ENCODE measurements around the gene FTSJ3. TPM values are rescaled to one million over a fixed set of nuclear protein-coding genes. Genes with fewer than 3 reads are reported as not detected.
A peak's percentile ranks its signal among the peaks of the same experiment; 100 is the strongest.
"Not testable (repeated sequence)": the region's sequence is repeated elsewhere in the genome, so short reads cannot be mapped to it uniquely, and the experiment has no call there.

The FTSJ3 gene
- total RNA-seq, 1 donor from 2014 or later = 34.6 TPM

DNA sequence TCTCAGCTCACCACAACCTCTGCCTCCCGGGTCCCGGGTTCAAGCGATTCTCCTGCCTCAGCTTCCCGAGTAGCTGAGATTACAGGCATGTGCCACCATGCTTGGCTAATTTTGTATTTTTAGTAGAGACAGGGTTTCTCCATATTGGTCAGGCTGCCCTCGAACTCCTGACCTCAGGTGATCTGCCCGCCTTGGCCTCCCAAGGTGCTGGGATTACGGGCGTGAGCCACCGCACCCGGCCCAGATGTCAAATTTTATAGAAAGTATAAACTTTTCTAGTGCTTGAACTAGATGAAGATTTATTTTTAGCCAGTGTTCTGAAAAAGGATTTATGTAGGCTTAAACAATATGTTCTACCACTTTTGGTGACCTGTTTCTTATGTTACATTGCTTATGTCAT lies 31.1 kb downstream of the FTSJ3 start:
- not testable (repeated sequence) for FAIRE-seq; DNase-seq (ENCODE audit: low spot score in 2 of 2)

DNA sequence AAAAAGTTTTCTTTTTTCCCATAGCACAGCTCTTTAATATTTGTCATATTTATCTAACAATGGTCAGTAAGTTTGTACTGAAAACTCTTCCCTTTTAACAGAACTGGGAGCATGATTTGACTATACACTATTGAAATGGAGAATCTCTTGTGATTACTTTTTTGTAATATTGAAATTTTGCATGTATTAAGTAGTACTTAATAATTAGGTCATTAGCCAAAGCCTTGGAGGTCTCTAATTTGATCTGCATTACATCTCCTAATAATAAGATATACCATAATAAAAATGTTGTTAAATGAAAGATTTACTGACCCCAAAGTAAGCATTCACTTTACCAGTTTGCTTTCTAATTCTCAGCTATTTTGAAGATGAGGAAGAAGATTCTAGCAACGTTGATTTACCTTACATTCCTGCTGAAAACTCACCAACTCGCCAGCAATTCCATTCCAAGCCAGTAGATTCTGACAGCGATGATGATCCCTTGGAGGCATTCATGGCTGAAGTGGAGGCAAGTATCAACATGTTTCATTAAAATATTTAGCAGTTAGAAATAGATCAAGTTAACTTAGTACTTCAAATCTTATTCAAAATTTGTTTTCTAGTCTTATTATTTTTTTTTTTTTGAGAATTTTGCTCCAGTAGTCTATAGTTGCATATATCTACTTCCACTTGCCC lies 35.3 kb downstream of the FTSJ3 start:
- DNase-seq (ENCODE audit: low spot score in 2 of 2) (no peak), FAIRE-seq (no peak)

DNA sequence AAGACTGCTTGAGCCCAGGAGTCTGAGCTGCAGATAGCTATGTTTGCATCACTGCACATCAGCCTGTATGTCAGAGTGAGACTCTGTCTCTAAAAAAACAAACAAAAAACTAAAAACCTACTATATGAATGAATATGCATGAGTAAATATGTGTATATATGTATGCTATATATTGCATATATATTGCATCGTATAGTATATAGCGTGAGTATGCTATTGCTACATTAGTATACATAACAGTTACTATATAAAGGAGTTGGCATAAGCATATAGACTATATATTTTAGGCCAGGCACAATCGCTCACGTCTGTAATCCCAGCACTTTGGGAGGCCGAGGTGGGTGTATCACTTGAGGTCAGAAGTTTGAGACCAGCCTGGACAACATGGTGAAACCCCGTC lies 37.4 kb downstream of the FTSJ3 start:
- FAIRE-seq = no peak
- DNase-seq (ENCODE audit: low spot score in 2 of 2) = no peak

DNA sequence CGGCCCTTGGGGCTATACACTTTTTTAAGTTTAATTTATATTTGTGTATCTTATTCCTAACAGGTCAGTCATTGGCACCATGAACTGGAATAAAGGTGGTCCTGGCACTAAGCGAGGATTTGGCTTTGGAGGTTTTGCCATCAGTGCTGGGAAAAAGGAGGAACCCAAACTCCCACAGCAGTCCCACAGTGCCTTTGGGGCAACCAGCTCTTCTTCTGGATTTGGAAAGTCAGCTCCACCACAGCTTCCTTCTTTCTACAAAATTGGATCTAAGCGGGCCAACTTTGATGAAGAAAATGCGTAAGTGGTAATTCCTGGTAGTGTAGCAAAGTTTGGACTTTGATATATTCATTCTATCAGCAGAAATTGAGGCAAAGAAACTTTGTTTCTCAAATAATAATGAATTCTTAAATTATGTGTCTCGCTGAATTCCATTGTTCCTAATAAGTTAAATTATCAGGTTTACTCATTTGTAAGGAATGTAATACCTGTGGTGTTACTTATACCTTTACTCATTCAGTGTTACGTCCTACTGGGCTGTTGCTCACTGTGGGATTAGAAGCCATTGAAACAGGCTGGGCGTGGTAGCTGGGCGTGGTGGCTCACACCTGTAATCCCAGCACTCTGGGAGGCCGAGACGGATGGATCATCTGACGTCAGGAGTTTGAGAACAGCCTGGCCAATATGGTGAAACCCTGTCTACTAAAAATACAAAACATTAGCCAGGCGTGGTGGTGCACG lies 40.3 kb downstream of the FTSJ3 start:
- FAIRE-seq (no peak), DNase-seq (ENCODE audit: low spot score in 2 of 2) (no peak)

DNA sequence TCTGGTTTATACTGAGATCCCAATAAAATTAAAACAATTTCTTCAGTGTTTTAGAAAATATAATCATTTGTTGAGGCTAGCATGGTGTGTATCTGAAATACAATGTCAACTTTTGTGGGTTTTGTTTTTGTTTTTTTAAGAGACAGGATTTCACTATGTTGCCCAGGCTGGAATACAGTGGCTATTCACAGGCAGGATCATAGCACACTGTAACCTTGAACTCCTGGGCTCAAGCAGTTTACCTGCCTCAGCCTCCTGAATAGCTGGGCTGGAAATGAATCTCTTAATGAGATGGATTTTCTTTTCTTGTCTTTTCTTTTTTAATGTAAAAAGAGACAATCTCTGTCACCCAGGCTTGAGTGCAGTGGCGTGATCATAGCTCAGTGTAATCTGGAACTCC lies 41.3 kb downstream of the FTSJ3 start:
- FAIRE-seq = no peak
- DNase-seq (ENCODE audit: low spot score in 2 of 2) = no peak

DNA sequence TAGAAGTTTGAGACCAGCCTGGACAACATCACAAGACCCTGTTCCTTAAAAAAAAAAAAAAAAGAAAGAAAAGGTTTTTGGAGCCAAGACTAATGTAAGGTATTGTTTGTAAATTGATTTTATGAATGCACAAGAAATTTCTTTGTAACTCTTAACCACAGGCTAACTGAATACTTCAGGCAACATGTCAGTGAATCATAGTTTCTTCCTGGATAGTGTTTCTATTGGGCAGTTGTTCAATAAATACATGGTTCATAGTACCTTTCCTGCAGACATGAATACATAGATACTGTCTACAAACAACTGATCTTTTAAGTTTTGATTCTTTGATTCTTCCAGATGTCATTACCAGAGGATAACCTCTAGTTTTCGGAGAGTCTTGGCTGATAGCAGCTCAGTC lies 41.9 kb downstream of the FTSJ3 start:
- FAIRE-seq (no peak), DNase-seq (ENCODE audit: low spot score in 2 of 2) (no peak)

DNA sequence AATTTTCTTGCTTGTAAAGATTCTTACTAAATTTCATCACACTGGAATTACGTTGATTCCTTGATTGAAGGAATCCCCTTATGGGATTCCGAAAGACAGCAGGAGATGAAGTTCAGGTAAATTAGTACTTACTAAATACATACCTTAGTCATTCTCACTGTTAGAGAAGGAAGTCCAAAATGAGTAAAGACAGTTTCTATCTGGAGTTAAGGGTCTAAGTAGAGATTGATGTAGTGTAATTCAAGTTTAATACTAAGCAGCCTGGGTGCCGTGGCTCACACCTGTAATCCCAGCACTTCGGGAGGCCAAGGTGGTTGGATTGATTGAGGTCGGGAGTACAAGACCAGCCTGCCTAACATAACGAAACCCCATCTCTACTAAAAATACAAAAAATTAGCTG lies 43.9 kb downstream of the FTSJ3 start:
- no peak for DNase-seq (ENCODE audit: low spot score in 2 of 2)
- FAIRE-seq = no peak

DNA sequence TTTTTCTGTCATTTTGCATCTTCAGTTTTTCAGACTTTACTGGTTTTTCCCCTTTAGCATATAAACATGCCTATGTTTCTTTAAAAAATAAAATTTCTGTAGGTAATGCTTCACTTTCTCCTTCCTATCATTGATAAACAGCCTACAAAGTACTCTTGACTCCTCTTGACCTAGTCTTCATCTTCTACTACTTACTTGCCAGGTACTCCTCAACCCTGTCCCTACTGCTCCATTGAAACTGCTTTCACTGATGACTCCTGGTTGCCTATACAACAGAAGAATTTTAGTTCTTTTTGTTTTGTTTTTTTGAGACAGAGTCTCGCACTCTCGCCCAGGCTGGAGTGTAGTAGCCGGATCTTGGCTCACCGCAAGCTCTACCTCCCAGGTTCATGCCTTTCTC lies 46.5 kb downstream of the FTSJ3 start:
- FAIRE-seq (no peak), DNase-seq (ENCODE audit: low spot score in 2 of 2) (no peak)

DNA sequence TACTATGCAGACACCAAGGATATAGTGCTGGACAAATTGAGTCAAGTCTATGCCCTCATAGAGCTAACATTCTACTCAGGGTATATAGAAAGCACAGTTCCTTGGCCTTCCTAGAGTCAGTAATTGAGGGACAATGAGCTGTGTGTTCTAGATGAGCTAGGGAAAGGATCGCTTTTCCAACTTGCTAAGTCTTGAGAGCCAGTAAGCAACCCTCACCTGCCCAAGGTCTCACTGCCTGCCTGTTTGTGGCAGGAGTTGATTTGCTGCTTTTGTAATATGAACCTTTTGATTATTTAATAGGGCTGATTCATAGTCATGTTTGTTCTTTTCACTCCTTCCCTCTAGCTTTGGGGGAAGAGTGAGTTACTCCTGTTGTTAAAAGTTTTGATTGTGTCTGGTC lies 47.0 kb downstream of the FTSJ3 start:
- no peak for FAIRE-seq
- no peak for DNase-seq (ENCODE audit: low spot score in 2 of 2)

DNA sequence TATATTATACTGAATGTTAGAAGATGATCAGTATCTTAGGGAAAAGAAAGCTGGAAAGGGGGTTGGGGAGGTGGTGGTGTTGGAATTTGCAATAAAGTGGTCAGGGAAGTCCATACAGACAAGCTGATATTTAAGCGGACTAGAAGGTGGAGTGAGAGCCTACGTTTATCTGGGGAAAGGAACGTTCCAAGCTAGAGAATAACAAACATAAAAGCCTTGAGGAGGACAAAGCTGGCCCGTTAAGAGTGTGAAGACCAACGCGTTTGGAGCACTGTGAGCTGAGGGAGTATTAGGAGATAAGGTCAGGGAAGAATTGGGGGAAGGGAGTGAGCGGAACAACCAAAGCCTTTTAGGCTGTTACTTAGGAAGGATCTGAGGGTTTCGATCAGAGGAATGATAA lies 52.0 kb downstream of the FTSJ3 start:
- FAIRE-seq (no peak), DNase-seq (ENCODE audit: low spot score in 2 of 2) (no peak)

DNA sequence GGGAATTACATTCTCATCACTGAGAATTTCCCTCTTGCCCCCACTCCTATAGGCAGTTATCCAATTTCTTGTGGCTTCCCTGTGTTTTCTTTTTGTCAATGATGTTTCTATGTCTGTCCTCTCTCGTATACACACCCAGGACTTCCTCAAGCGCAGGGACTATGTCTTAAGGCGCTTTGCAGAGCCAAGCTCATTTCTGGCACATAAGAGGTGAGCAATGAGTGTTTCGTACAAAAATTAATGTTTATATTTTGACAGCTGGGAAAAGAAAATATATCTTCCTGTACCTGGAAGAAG lies 52.5 kb downstream of the FTSJ3 start:
- DNase-seq (ENCODE audit: low spot score in 2 of 2) (no peak), FAIRE-seq (no peak)

DNA sequence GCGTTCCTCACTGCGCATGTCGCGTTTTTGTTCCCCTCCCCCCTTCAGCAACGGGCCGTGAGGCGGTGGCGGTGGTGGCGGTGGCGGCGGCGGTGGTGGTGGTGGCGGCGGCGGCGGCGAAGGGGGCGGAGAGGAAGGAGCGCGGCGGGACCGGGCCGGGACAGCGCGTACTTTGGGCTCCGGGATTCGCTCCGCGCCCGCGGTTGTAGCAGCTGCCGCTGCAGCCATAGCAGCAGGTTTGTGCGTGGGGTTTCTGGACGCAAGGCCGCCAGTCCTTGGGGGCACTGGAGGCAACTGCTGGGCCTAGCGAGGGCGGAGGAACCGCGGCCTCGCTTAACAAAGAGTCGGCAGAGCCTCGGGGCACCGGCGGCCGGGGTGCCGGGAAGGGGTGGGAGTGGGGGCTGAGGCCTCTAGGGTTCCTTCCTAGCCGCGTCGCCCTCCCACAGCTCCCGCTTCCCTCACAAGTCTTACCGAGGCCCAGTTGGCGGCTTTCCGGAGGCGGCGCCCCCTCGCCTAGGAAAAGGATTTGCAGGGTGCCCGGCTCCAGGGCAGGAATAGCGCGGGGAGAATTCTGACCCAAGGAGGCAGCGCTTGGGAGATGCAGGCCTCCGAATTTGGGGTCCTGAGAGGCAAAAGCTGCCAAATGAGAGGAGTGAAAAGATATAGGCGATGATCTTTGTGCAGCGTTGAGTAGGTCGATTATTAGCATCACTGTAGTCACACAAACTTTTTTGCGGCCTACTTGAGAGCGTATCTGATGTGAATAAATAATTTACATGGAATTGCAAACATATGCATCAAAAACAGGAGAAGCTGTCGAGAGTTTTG lies 53.1 kb downstream of the FTSJ3 start, which contains the start of gene DDX42:
TSS of gene DDX42 (plus strand) at position 30 of the 828 bp plus-strand sequence. CDS start 12,880 bp downstream, outside the sequence.
- peak in 1 of 2 donors; percentile 26 for DNase-seq (ENCODE audit: low spot score in 2 of 2)
- no peak for FAIRE-seq

DNA sequence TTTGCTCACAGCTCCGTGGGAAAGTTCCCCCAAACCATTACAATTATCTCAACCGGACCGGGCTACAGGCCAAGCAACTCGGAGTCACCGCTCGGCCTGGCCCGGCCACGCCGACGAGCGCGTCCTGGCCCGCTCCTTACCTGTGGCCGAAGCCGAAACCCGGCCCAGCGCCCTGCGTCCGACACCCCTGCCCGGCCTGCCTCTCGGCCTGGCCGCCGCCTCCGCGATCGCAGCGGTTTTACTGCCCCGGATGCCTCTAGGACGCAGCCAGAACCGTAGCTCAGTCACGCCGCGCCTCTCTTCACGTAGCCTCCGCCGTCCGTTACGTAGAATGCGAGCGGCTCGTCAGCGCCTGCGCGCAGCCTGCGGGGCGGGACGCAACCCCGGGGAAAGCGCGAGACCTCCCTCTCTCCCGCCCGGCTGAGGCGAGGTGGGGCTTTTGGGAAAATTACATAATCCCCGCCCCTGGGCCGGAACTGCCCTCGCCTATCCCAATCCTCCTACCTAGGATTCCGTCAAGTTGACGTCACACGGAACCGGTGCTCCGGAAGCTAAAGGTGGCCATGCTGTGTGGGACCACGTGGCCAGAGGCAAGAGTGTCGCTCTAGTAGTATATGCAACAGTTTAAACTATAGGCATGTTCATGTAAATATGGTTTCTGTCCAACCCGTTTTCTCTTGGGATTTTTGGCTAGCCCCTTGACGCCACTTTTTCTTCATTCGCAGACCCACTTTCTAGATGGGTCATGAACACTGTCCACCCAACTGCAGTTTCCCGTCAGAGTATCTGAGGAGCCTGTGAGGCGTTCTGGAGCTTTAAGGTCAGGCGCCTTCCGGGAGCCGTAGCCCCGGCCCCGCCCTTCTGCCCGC lies 54.0 kb downstream of the FTSJ3 start, which contains the start of gene CCDC47:
TSS of gene CCDC47 (minus strand) at position 326 of the 869 bp plus-strand sequence. CDS start 7,422 bp downstream, outside the sequence.
- DNase-seq (ENCODE audit: low spot score in 2 of 2) (peak; percentile 99), FAIRE-seq (peak; percentile 68)

DNA sequence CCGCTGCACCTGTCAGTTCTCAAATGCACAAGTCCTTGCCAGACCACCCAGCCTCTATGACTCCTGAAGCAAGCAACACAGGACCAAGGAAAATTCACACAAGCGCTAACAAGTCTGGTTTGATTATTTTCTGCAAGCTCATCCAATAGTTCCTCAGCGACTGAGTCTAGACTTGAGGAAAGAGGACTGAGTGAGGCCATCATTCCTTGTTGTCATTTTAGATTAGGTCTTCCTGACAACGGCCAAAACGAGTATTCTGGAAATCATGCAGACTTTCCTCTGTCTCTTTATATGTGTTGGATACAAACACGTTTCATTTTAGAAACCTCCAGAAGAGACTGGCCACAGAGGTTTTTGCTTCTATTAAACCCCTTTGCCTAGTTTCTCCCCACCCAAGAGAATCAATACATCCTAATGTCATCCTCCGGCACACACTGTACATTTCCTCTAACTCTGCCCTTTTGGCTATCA lies 54.6 kb downstream of the FTSJ3 start:
- FAIRE-seq (no peak), DNase-seq (ENCODE audit: low spot score in 2 of 2) (no peak)

Other genes with a start within 250 kb of the FTSJ3 start
- gene TACO1, start 226.8 kb downstream of the FTSJ3 start, total RNA-seq = 6.1 TPM
- gene MAP3K3, start 205.2 kb downstream of the FTSJ3 start, total RNA-seq = 17.1 TPM
- gene LIMD2, start 127.5 kb downstream of the FTSJ3 start, total RNA-seq = 19.2 TPM
- gene STRADA, start 85.9 kb downstream of the FTSJ3 start, total RNA-seq = 19.6 TPM
- 49.3 TPM for gene CCDC47, start 54.1 kb downstream of the FTSJ3 start, total RNA-seq
- gene DDX42, start 53.5 kb downstream of the FTSJ3 start, total RNA-seq = 64.0 TPM
- gene PSMC5, start 232 bp downstream of the FTSJ3 start, total RNA-seq = 47.3 TPM
- 9.4 TPM for gene SMARCD2, start 15.0 kb upstream of the FTSJ3 start, total RNA-seq
- not detected for gene CSH2, start 46.0 kb upstream of the FTSJ3 start, total RNA-seq
- gene GH2, start 54.3 kb upstream of the FTSJ3 start, total RNA-seq = not detected
- gene CSH1, start 68.9 kb upstream of the FTSJ3 start, total RNA-seq = not detected
- not detected for gene CSHL1, start 83.6 kb upstream of the FTSJ3 start, total RNA-seq
- gene GH1, start 91.2 kb upstream of the FTSJ3 start, total RNA-seq = not detected
- gene CD79B, start 104.7 kb upstream of the FTSJ3 start, total RNA-seq = under 0.01 TPM
- not detected for gene SCN4A, start 145.3 kb upstream of the FTSJ3 start, total RNA-seq
- gene PRR29, start 170.7 kb upstream of the FTSJ3 start, total RNA-seq = 2.0 TPM
- 7.3 TPM for gene ICAM2, start 193.0 kb upstream of the FTSJ3 start, total RNA-seq